H1 (cell line): ENCODE data around the gene PTPRD. TPM values are rescaled to one million over a fixed set of nuclear protein-coding genes. Genes with fewer than 3 reads are reported as not detected.

ENCODE experiments used
- BCL11A ChIP-seq, 2 experiments: IDR thresholded peaks; one replicate each; pipeline ENCODE4 v1.6.1; 2011; ENCODE audit warnings: low read depth in 2 of 2, low read length in 2 of 2, mild to moderate bottlenecking in 2 of 2
- HDAC6 ChIP-seq: IDR thresholded peaks from one replicate; pipeline ENCODE4 v1.7.1; 2012; ENCODE audit warnings: low read depth, mild to moderate bottlenecking, inconsistent platforms, low read length, moderate library complexity
- RBBP5 ChIP-seq: IDR thresholded peaks from 2 replicates; pipeline ENCODE4 v1.7.1; 2012; ENCODE audit warnings: low read depth, mild to moderate bottlenecking, inconsistent platforms, low read length, moderate library complexity, borderline replicate concordance
- SP1 ChIP-seq: IDR thresholded peaks from 2 replicates; pipeline ENCODE4 v1.6.1; 2011; ENCODE audit warnings: low read depth, low read length
- polyA plus RNA-seq, 7 experiments: library from polyadenylated mRNA; depleted of rRNA in 3 of 7; stranded (reverse) in 5 of 7; unstranded in 2 of 7; fragments of >200 nt in 5 of 7; fragments of 200-250 nt in 2 of 7; gene quantifications; 1 replicate in 5 of 7; 2 replicates in 1 of 7; 4 replicates in 1 of 7; pipeline versions ENCODE4 v1.2.1 to v1.2.3, GENCODE V29; 2011 to 2013; ENCODE audit warnings: missing spikeins in 2 of 7, mixed read lengths in 2 of 7
- total RNA-seq: library from RNA; stranded (reverse); fragmentation: NEBNext Ultra II Directional; extraction: Animal tissue kit (Norgen Biotek cat#: 25700); gene quantifications from 2 replicates; pipeline ENCODE4 v1.2.1, GENCODE V29; 2021

The PTPRD gene
- total and polyA plus RNA-seq, 2 of the 8 experiments (the other 6 are each of a cell fraction or from before 2014, with no cell fraction given), result 17.2 to 77.0 TPM

DNA sequence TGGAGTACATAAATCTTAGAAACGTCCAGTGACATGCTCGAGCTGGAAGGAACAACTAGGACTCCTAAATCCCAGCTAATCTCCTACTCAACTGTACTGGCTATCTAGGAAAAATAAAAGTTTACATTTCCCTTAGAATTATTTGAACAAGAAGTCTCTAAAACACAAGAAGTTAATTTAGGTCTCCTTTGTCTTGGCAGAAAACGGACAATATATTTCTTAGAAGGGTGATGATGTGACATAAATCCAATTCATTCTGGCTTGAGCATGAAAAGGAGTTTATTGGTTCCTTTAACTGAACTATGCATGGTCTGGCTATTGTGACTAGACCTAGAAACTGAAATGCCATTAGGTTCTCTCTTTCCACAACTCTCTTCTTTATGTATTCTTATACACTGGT lies 1571.0 kb downstream of the PTPRD start (continued):
- TF ChIP-seq HDAC6 (no peak), BCL11A (IDR thresholded peaks at IDR 0.05; ENCODE audit: low read depth in 2 of 2, low read length in 2 of 2) (no peak), SP1 (no peak), RBBP5 (no peak)
